HG02763 (cell line): ENCODE data around the gene PFKP.
"Not testable (repeated sequence)": the region's sequence is repeated elsewhere in the genome, so short reads cannot be mapped to it uniquely, and the experiment has no call there.

Experiments used
- ATAC-seq: cut with Tn5 transposase; IDR thresholded peaks from one replicate; pipeline ENCODE4 v1.9.1; 2021; ENCODE audit warnings: mild to moderate bottlenecking, moderate library complexity; ENCODE audit not compliant: unreplicated experiment

The PFKP gene

DNA sequence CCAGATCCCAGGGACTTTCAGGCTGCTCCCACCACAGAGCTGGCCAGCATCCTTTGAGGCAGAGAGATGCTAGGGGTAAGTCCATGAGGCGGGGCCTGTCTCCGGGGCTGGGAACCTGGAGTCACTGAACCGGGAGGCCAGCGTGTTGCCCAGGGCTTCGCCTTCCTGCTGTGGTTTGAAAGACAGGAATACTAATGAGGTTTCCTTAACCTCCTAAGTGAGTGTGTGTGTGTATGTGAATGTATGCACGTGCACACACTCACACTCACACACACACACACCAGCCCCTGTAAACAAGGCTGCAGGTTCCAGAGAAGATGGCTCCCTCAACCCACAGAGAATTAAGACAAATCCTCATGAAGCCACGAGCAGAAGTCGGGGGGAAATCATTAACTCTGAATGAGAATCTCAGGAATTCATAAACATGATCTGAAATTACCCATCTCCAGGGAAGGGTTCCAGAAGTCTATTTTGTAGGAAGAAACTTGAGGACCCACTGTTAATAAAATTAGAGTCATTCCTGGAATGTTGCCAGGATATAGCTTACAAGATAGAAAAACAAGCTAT, 20.3 kb upstream of the PFKP start:
- ATAC-seq, result no peak

DNA sequence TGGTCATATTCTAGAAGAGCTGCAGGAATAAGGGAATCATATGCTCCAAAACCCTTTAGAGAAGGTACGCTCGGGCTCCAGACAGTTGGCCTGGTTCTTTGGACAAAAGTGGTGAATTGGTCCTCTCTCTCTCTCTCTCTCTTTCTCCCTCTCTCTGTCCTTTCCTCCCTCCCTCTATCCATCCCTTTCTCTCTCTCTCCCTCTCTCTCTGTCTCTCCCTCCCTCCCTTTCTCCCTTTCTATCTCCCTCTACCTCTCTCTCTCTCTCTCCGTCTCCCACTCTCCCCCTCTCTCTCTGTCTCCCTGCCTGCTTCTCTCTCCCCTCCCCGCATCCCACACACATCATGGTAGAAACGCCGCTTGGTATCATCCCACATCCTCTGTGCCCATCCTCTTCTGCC, 19.8 kb upstream of the PFKP start:
- no peak for ATAC-seq

DNA sequence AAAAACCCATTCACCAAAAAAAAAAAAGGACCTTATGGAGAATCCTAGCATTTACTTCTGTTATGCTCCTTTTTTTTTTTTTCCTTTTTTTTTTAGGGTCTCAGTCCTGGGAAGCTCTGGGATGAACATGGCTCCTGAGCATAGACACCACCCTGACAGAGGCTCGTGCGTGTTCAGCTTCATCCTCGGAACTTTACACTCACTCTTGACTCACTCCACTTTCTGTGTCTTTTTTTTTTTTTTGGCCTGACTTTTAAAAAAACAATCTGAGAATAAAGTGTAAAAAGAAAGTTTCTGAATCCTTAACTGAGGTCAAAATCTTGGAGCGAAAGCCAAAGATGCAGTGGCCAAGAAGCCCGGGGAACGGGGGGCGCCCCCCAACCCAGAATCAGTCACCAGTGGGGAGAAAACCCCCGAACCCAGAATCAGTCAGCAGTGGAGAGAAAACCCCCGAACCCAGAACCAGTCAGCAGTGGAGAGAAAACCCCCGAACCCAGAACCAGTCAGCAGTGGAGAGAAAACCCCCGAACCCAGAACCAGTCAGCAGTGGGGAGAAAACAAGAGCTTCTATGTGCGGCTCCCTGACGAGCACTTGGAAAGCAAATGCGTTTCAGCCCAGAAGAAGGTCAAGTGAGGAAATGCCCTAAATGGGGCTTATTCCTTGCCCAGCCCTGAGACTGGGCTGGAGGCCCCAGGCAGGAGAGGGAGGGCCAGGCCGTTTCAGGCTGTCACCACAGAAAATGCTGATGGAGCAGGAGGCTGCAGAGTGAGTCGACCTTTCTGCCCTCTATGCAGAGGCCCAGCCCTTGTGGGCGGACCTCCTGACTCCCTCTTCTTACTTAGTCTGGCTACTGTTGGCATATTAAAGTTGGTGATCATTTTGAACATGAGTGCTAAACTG, 19.0 kb upstream of the PFKP start:
- ATAC-seq, result no peak

DNA sequence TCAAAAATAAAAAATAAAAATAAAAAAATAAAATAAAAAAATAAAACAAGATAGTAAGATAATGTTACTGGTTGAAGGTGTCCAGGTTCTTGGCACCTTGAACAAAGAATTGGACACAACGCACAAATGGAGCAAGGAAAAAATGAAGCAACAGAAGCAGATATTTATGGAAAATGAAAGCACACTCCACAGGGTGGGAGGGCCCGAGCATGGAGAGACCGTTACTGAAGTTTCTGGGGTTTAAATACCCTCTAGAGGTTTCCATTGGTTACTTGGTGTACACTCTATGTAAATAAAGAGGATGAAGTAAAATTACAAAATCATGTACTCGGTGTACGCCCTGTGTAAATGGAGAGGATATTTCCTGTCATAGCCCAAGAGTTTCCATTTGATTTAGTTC, 15.7 kb upstream of the PFKP start:
- no peak for ATAC-seq

DNA sequence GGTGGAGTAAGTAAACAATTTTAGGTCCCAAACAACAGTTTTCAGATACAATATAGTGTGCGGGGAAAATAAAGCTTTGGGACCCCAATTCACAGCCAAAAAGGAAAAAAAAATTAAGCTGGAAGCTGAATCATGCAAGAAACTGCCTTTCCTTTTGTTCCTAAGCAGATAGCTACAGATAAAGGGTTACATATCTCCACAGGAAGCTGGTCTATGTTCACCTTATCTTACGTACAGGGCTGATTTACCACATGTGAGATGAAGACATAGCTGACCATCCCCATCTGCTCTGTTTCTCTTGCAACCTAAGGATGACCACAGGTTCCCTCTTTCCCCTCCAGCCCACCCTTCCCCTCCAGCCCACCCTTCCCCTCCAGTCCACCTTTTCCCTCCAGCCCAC, 14.2 kb upstream of the PFKP start:
- no peak for ATAC-seq

DNA sequence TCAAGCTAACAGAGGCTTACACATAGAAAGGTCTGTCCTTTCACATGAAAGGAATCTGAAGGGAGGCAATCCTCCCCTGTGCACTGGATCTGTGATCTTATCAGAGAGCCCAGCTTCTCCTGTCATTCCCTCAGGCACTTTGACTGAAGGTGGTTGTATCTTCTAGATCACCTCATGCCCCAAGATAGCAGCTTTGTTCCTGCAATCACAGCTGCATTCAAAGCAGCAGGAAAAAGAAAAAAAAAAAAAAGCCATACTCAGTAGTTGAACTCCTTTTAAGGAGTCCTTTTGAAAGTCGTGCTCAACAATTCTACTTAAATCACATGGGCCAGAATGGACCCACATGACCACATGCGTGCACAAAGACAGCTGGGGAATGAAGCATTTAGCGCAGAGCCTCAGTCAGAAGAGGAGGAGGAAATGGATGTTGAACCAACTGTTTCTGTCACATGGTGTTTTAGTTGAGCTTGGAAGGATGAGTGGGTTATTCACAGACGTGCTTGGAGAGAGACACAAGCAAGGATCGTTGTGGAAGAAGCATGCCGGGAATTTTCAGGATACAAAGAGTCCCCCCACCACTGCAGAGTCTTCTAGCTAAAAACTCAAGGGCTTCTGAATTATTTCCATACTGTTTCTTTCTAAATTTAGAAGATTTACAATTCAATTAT, 13.0 kb upstream of the PFKP start:
- ATAC-seq, result no peak

DNA sequence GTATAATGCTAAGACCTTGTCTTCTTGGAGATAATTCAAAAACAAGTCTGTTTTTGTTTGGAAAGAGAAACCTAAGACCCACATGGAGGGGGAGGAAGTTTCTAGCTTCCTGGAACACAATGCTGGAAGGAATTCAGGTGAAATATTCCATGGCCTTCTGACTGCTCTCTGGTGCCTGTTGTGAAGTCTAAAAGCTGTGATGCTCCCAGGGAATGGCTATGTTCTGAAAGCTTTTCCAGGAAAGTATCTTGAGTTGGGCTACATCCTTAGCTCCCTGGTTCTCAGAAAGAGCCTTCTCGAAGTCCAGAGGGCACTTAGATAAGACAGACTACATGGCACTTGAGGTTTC, 12.5 kb upstream of the PFKP start:
- no peak for ATAC-seq

DNA sequence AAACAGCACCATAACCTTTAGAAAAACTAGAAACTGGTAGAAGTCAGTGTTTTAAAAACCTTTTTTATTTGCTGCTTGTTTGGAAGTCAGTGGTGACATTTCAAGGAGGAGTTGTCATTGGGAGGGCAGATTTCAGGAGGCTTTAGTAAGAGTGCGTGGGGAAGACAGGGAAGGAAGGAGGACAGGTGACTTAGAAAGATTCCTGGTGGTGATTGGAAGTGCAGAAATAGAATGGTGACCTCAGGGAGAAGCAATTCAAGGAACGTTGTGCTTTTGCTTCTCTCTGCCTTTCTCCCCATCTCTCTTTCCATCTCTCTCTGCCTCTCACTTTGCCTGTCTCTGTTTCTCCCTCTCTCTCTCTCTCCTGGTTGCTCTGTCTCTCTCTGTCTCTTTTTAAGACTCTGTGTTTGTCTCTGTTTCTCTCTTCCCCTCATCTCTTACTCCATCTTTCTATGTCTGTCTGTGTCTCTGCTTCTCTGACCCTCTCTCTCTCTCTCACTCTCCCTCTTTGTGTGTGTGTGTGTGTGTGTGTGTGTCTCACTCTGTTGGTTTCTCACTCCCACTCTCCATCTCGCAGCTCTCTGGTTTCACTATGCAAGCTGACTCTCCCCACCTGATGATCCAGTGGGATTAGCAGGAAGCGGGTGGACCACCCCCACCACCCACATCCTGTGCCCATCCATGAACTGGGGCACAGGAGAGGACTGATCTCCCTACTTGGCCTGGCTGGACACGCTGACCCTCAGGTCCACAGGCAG, 10.9 kb upstream of the PFKP start:
- ATAC-seq, result no peak

DNA sequence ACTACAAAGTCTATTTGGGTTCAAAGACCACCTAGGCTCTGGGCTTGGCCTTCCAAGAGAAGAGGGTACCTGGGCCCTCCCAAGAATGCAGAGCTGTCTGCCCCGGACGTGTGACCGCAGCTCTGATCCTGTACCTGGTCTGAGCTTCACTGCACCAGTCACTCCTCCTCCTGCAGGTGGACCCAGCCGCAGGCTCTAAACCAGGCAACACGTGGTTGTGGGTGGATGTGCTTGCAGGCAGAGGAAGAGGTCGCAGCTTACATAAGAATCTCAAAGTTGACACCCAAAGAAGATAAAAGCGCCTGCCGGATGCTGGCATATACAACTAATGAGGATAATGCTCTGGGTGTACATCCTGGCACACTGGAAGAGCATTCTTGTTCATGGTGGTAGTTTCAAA, 9.4 kb upstream of the PFKP start:
- ATAC-seq, result no peak

DNA sequence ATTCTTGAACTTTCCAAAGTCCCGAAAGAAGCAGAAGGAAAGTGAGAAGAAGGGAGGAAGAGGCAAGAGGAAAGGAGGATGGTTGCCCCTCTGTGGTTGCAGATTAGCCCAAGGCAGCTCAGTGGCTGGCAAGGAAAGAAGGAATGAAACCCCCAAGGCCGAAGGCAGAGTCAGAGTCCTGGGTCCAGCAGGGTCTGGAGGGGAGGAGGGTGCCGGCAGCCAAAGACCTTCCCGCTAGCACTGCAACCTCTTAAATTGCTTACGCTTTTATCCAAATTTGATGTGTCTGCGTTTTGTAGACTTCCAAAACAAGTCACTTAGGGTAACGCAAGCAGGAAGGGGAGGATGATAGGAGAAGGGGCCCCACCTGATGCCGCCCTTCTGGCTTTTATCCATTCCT, 7.4 kb upstream of the PFKP start:
- no peak for ATAC-seq

DNA sequence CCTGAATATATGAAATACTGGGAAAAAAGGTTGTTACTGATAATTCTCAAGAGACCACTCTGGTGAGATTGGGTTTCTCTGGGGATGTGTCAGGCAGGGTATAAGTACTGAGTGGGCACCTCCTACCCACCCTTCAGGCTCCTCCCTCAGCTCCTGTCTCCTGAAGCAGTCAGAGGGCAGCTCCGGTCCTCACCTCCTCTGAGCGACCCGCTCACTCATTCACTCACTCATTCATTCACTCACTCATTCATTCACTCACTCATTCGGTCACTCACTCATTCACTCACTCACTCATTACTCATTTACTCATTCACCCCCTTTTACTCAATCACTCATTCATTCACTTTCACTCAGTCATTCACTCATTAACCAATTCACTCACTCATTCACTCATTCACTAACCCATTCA, 6.9 kb upstream of the PFKP start:
- no peak for ATAC-seq

DNA sequence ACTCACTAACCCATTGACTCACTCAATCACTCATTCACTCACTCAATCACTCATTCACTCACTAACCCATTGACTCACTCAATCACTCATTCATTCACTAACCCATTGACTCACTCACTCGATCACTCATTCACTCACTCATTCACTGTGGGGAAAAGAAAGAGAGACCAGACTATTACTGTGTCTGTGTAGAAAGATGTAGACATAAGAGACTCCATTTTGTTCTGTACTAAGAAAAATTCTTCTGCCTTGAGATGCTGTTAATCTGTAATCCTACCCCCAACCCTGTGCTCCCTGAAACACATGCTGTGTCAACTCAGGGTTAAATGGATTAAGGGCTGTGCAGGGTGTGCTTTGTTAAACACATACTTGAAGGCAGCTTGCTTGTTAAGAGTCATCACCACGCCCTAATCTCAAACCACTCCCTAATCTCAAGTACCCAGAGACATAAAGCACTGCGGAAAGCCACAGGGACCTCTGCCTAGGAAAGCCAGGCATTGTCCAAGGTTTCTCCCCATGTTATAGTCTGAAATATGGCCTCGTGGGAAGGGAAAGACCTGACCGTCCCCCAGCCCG, 5.9 kb upstream of the PFKP start:
- ATAC-seq, result not testable (repeated sequence)

DNA sequence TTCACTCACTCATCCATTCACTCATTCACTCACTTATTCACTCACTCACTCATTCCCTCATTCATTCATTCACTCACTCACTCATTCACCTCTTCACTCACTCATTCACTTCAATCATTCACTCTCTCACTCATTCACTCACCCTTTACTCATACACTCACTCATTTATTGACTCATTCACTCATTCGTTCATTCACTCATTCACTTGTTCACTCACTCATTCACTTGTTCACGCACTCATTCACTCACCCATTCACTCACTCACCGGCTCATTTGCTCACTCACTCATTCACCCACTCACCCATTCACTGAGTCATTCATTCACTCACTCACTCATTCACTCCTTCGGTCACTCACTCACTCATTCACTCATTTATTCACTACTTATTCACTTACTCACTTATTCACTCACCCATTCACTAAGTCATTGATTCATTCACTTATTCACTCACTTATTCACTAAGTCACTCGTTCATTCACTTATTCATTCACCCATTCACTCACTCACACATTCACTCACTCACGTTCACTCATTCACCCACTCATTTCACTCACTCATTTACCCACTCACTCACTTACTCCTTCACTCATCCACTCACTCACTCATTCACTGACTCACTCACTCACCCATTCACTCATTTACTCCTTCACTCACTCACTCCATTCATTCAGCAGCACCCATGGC, 4.7 kb upstream of the PFKP start:
- no peak for ATAC-seq

DNA sequence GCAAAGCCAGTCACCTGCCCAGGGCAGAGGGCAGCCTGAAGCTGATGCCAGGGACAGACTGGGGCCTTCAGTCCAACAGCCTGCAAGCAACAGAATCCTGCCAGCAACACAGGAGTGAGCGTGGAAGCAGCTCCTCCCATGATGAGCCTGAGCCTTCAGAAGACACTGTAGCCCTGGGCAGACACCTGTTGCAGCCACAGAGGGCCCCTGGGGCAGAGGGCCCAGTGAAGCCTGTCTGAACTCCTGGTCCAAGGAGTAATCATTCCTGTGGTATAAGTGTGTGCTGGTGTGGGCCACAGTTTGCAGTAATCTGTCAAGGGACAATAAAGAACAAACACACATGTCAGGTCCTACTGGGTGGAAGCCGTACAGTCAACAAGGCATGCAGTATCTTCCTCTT, 2.9 kb upstream of the PFKP start:
- no peak for ATAC-seq

DNA sequence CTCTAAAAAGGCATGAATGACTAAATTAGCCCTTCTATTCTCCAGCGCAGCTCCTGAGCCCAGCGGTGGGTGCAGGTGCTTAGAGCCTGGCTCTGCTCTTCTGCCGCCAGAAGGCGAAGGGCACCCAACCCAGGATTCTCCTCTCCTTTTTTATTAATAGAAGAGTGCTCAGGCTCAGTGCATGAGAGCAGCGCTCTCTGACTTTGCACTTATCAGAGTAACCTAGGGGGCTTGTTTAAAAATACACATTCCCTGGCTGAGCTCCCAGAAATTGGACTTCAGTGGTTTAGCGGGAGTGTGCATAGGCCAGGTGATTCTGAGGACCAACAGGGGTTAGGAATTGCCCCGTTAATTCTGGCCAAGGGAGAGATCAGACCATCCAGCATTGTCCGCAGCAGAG, 1.7 kb upstream of the PFKP start:
- ATAC-seq, result no peak

DNA sequence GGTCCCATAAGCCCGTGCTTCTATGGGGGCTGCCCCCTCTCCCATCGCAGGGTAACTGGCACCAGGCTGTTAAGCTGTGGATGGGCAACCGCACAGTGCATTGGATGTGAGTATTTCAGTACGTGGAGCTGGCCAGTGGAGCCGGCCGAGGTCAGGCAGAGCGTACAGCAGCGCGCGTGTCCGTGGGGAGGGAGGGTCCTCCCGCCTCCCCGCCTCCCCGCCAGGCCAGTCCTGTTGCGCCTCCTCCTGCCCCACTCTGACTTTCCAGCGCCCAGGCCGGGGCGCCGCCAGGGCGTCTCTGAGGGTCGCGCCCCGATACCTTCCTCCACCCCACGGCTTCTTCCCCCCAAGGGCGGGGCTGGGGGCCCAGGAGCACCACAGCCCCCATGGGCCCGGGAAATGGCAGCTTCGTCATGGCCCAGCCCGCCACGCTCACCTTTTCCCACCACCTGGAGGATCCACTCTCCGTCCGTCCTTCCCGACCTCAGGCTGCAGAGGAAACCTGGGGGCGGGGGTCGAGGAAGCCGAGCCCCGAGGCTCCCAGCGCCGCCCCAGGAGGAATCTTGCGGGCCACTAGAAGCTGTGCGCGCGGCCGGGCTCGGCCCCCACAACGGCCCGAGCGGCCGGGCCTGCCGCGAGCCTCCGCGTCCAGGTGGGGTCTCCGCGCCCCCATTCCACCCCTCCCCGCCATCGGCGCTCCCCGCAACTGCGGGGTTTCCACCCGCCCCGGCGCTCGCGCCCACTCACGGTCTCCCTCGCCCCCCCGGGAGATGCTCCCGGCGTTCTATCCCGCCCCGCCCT, 831 bp upstream of the PFKP start:
- no peak for ATAC-seq

DNA sequence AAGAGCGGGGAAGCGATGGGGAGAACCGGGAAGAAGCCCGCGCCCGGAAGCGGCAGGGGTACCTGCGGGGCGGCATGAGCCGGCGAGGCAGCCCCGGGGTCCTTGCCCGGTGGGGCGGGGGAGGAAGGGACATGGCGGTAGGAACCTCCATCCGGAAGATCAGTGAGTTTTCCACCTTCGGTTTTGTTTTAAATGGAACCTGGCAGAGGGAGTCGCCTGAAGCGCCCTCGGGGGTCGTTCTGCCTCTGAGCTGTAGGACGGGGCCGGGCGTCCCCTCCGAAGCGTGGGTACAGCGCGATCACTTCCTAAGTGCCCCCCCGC, 471 bp downstream of the PFKP start:
- ATAC-seq, result peak; percentile 4

DNA sequence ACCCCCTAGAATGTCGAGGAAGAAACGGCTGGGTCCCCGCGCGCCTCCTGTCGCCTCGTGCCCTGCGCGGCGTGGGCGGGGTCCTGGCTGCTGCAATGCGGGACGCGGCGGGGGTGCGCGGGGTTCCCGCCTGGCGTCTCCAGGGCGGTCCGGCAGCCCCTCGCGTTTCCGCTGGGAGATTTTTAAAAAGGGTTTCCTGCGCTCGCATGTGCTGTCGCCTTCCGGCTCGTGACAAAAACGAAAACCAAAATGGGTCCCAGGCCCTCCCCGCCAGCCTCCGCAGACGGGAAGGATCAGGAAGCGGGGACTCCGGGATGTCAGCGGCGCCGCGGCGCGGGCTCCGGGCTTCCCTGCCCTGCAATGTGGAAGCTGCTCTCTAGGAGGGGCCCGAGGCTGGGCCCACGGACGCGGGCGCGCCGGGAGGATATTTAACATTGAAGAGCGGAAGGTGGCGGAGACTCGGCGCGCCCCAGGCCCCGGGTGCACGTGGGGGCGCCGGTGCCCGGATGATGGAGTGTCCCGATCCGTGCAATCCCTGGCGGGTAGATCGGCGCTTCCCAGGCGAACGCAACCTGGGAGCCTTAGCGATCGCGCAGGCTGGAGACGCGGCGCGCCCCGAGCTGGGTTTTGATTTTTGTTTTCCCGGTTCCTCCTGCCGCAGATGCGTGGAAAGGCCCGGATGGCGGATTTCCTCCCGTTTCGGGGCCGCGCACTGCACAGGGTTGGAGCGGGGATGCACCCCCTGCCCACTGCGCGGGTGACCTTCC, 1.0 kb downstream of the PFKP start:
- peak; percentile 39 for ATAC-seq
